GM23248 (cell line): ENCODE data around the gene TRIM13. TPM values are rescaled to one million over a fixed set of nuclear protein-coding genes. Genes with fewer than 3 reads are reported as not detected.

Experiments
- DNase-seq: peaks from one replicate; pipeline ENCODE4 v3.0.0-alpha.2; 2015
- H2AFZ ChIP-seq: fragments of 200-600 bp; sonication (generic); 2 replicates; pipeline ENCODE4 v1.6.1; 2016; ENCODE audit warnings: antibody characterized with exemption
- H3F3A ChIP-seq: fragments of 200-600 bp; sonication (generic); 2 replicates; pipeline ENCODE4 v1.6.1; 2016; ENCODE audit warnings: mild to moderate bottlenecking, antibody characterized with exemption, mixed run types; ENCODE audit not compliant: insufficient read depth
- H3K27ac ChIP-seq: fragments of 200-600 bp; sonication (generic); 2 replicates; pipeline ENCODE4 v1.5.1; 2016; ENCODE audit warnings: mild to moderate bottlenecking
- H3K27me3 ChIP-seq: fragments of 200-600 bp; sonication (generic); replicated peaks from 2 replicates; pipeline ENCODE4 v1.6.1; 2016; ENCODE audit warnings: mild to moderate bottlenecking; ENCODE audit not compliant: insufficient read depth
- H3K36me3 ChIP-seq: fragments of 200-600 bp; sonication (generic); 2 replicates; pipeline ENCODE4 v1.6.1; 2016; ENCODE audit warnings: low read depth, mild to moderate bottlenecking
- H3K4me1 ChIP-seq: fragments of 200-600 bp; sonication (generic); 2 replicates; pipeline ENCODE4 v1.6.1; 2016; ENCODE audit warnings: mild to moderate bottlenecking; ENCODE audit not compliant: insufficient read depth
- H3K4me2 ChIP-seq: fragments of 200-600 bp; sonication (generic); one replicate; pipeline ENCODE4 v1.6.1; 2016; ENCODE audit warnings: mild to moderate bottlenecking; ENCODE audit not compliant: unreplicated experiment
- H3K4me3 ChIP-seq: fragments of 200-600 bp; sonication (generic); 2 replicates; pipeline ENCODE4 v1.5.1; 2016; ENCODE audit warnings: mild to moderate bottlenecking
- H3K79me2 ChIP-seq: fragments of 200-600 bp; sonication (generic); 2 replicates; pipeline ENCODE4 v1.6.1; 2016; ENCODE audit warnings: mild to moderate bottlenecking; ENCODE audit not compliant: insufficient read depth
- H3K9ac ChIP-seq: fragments of 200-600 bp; sonication (generic); 2 replicates; pipeline ENCODE4 v1.6.1; 2016; ENCODE audit warnings: mild to moderate bottlenecking
- H3K9me2 ChIP-seq: fragments of 200-600 bp; sonication (generic); 2 replicates; pipeline ENCODE4 v1.6.1; 2016; ENCODE audit warnings: mixed run types, mild to moderate bottlenecking, moderate library complexity; ENCODE audit not compliant: insufficient read depth
- H3K9me3 ChIP-seq: fragments of 200-600 bp; sonication (generic); one replicate; pipeline ENCODE4 v1.6.1; 2017; ENCODE audit warnings: low read depth
- H4K20me1 ChIP-seq: fragments of 200-600 bp; sonication (generic); 2 replicates; pipeline ENCODE4 v1.6.0; 2016; ENCODE audit not compliant: insufficient read depth
- EZH2 ChIP-seq: fragments of 200-600 bp; sonication (generic); IDR thresholded peaks from 2 replicates; pipeline ENCODE4 v1.6.1; 2018; ENCODE audit warnings: antibody characterized with exemption, mild to moderate bottlenecking; ENCODE audit not compliant: insufficient read depth, poor library complexity, severe bottlenecking
- EZH2phosphoT487 ChIP-seq: fragments of 200-600 bp; sonication (generic); IDR thresholded peaks from 2 replicates; pipeline ENCODE4 v1.6.1; 2018; ENCODE audit warnings: antibody characterized with exemption, moderate library complexity, mild to moderate bottlenecking, low read depth; ENCODE audit not compliant: insufficient read depth
- WGBS, 2 experiments: methylation state at CpG; one replicate each; pipeline ENCODE4 v1.1.6; 2015 to 2017; ENCODE audit warnings: low lambda C conversion rate in 2 of 2, low coverage in 1 of 2; ENCODE audit errors: missing lambda C conversion rate in 2 of 2; 5-methylcytosine and 5-hydroxymethylcytosine counted together
- in situ Hi-C: fragments of 300-500 bp; cut with MboI; formaldehyde crosslinking; loops from 2 replicates; pipeline ENCODE4 v1.15.0; 2020
- polyA plus RNA-seq: library from polyadenylated mRNA; unstranded; fragments of >200 nt; fragmentation: Nextera tagmentation; extraction: Ambion mirVana; gene quantifications from 2 replicates; pipeline ENCODE4 v1.2.1, GENCODE V29; 2016
- total RNA-seq: library from RNA; depleted of rRNA; stranded (reverse); fragments of >200 nt; shearing (Covaris generic); gene quantifications from 2 replicates; pipeline ENCODE4 v1.2.3, GENCODE V29; 2014

TRIM13 gene
- total and polyA plus RNA-seq, 2 experiments from 2014 or later = 20.2 to 24.0 TPM

- no peaks in the 10 kb centered on the region for H3K79me2 ChIP-seq
- TF ChIP-seq EZH2phosphoT487 (no peak), EZH2 (no peak)
- no peak overlapping the region for H3K9ac ChIP-seq
- H3F3A ChIP-seq = no peaks in the 10 kb centered on the region
- H3K4me2 ChIP-seq = no peak overlapping the region
- no peaks in the 10 kb centered on the region for H3K9me2 ChIP-seq
- no peak overlapping the region for H2AFZ ChIP-seq
- no peak overlapping the region for H3K27ac ChIP-seq
- no peaks in the 10 kb centered on the region for H3K4me1 ChIP-seq
- in situ Hi-C loops = loop anchor here (25.0 kb wide), 1 partner anchor 1107 kb away; no protein-coding TSS in a partner anchor
- H3K9me3 ChIP-seq = no peaks in the 10 kb centered on the region
- no peak overlapping the region for H3K4me3 ChIP-seq
- H3K36me3 ChIP-seq = no peaks in the 10 kb centered on the region
- H3K27me3 ChIP-seq = no peaks in the 10 kb centered on the region
- H4K20me1 ChIP-seq = no peaks in the 10 kb centered on the region
- WGBS, 2 experiments = 95 to 96% methylated on average over 2 of the region's 2 CpGs
- DNase-seq = peak; percentile 12
Observed at GRCh38 chr13:49954674-49955455, 42.0 kb upstream of the TRIM13 start.

GRCh38 chr13:49956131-49956530, 40.7 kb upstream of the TRIM13 start:
- Histone ChIP-seq H3K4me1 (no peaks in the 10 kb centered on the region), H3K4me2 (no peak overlapping the region), H3K9ac (no peak overlapping the region), H3K27ac (no peak overlapping the region), H3K36me3 (no peaks in the 10 kb centered on the region), H3K79me2 (no peaks in the 10 kb centered on the region), H3F3A (no peaks in the 10 kb centered on the region), H3K4me3 (no peak overlapping the region), H4K20me1 (no peaks in the 10 kb centered on the region), H3K9me2 (no peaks in the 10 kb centered on the region), H2AFZ (no peak overlapping the region), H3K9me3 (no peaks in the 10 kb centered on the region), H3K27me3 (no peaks in the 10 kb centered on the region)
- in situ Hi-C loops = loop anchor here (25.0 kb wide), 1 partner anchor 1106 kb away; no protein-coding TSS in a partner anchor
- TF ChIP-seq EZH2phosphoT487 (no peak), EZH2 (no peak)
- DNase-seq = no peak
- WGBS, 2 experiments = 86 to 100% methylated on average over 1 to 3 of the region's 3 CpGs

GRCh38 chr13:49958321-49958720, 38.5 kb upstream of the TRIM13 start:
- Histone ChIP-seq H3K36me3 (0 out of 2 replicates have a peak, but pooled peaks cover 4% of the 10 kb centered on the region), H3K27ac (no peak overlapping the region), H3K9me3 (no peaks in the 10 kb centered on the region), H3K4me1 (no peaks in the 10 kb centered on the region), H3K9me2 (no peaks in the 10 kb centered on the region), H3K27me3 (no peaks in the 10 kb centered on the region), H3K9ac (no peak overlapping the region), H3K79me2 (no peaks in the 10 kb centered on the region), H2AFZ (no peak overlapping the region), H4K20me1 (no peaks in the 10 kb centered on the region), H3F3A (no peaks in the 10 kb centered on the region), H3K4me2 (no peak overlapping the region), H3K4me3 (no peak overlapping the region)
- WGBS, 2 experiments = 65 to 67% methylated on average over 3 of the region's 3 CpGs
- DNase-seq = peak; percentile 13
- in situ Hi-C loops = loop anchor here (25.0 kb wide), 1 partner anchor 1104 kb away; no protein-coding TSS in a partner anchor
- no peak for TF ChIP-seq EZH2
- TF ChIP-seq EZH2phosphoT487 = no peak

- Histone ChIP-seq H3K4me1 (no peaks in the 10 kb centered on the region), H3K4me2 (no peak overlapping the region), H3K27me3 (no peaks in the 10 kb centered on the region), H4K20me1 (no peaks in the 10 kb centered on the region), H3K9me3 (no peaks in the 10 kb centered on the region), H3F3A (no peaks in the 10 kb centered on the region), H2AFZ (no peak overlapping the region), H3K36me3 (no peaks in the 10 kb centered on the region), H3K9me2 (no peaks in the 10 kb centered on the region), H3K4me3 (no peak overlapping the region), H3K27ac (no peak overlapping the region), H3K9ac (no peak overlapping the region), H3K79me2 (no peaks in the 10 kb centered on the region)
- no peak for DNase-seq
- in situ Hi-C loops = loop anchor here (25.0 kb wide), 1 partner anchor 1095 kb away; no protein-coding TSS in a partner anchor
- TF ChIP-seq EZH2phosphoT487 (no peak), EZH2 (no peak)
- 95 to 98% methylated on average over 4 of the region's 4 CpGs for WGBS, 2 experiments
Observed at GRCh38 chr13:49967456-49967855, 29.4 kb upstream of the TRIM13 start.
